SK-N-SH treated with all-trans-retinoic acid at 6 μM for 48 hours (cell line): Measurements from ENCODE around the gene WDR37.

ENCODE experiments used
- ARNTL ChIP-seq: fragments of 450-650 bp; formaldehyde crosslinking; IDR thresholded peaks from 2 replicates; pipeline ENCODE4 v1.5.0; 2020; ENCODE audit warnings: low read depth, mild to moderate bottlenecking, moderate library complexity, borderline replicate concordance
- GLIS3 ChIP-seq: fragments of 250-450 bp; sonication (Bioruptor Pico); IDR thresholded peaks from 2 replicates; pipeline ENCODE4 v1.5.0; 2020; ENCODE audit warnings: mild to moderate bottlenecking, moderate library complexity
- TCF4 ChIP-seq: fragments of 250-450 bp; sonication (Bioruptor Pico); IDR thresholded peaks from 2 replicates; pipeline ENCODE4 v1.8.0; 2021; ENCODE audit warnings: mild to moderate bottlenecking, moderate library complexity, borderline replicate concordance
- ZFP3 ChIP-seq: fragments of 250-450 bp; sonication (Bioruptor Pico); IDR thresholded peaks from 2 replicates; pipeline ENCODE4 v1.5.0; 2020; ENCODE audit warnings: mild to moderate bottlenecking, moderate library complexity
- ZFP30 ChIP-seq: fragments of 450-650 bp; formaldehyde crosslinking; IDR thresholded peaks from 2 replicates; pipeline ENCODE4 v1.5.0; 2022; ENCODE audit warnings: mild to moderate bottlenecking, moderate library complexity
- ZNF8 ChIP-seq: fragments of 450-650 bp; formaldehyde crosslinking; IDR thresholded peaks from 2 replicates; pipeline ENCODE4 v1.5.0; 2020; ENCODE audit warnings: mild to moderate bottlenecking, moderate library complexity
- TF ChIP-seq, protein P1 (sequence below): fragments of 250-450 bp; sonication (Bioruptor Pico); IDR thresholded peaks from 2 replicates; pipeline ENCODE4 v1.5.1; 2021; ENCODE audit warnings: mild to moderate bottlenecking, moderate library complexity
- TF ChIP-seq, protein P2 (sequence below): fragments of 250-450 bp; sonication (Bioruptor Pico); IDR thresholded peaks from 2 replicates; pipeline ENCODE4 v1.5.0; 2020; ENCODE audit warnings: mild to moderate bottlenecking, moderate library complexity
- TF ChIP-seq, protein P3 (sequence below): fragments of 250-450 bp; sonication (Bioruptor Pico); IDR thresholded peaks from 2 replicates; pipeline ENCODE4 v1.5.1; 2020; ENCODE audit warnings: low read depth, mild to moderate bottlenecking, moderate library complexity
- TF ChIP-seq, protein P4 (sequence below): fragments of 250-450 bp; sonication (Bioruptor Pico); IDR thresholded peaks from 2 replicates; pipeline ENCODE4 v1.8.0; 2020; ENCODE audit warnings: mild to moderate bottlenecking, moderate library complexity, borderline replicate concordance

DNA sequence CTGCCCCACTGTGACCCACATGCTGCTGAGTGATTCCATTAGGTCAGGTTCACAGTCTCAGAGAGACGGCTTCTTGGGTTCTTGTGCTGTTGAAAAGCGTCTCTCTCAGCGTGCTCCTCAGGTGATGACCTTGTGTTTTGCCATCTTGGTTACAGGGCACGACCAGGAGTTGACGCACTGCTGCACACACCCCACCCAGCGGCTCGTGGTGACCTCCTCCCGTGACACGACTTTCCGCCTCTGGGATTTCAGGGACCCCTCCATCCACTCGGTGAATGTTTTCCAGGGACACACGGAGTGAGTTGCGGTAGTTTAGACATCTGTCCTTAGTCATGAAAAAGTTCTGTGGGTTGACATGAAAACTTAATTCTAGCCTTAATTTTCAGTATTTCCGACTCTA, 48.8 kb downstream of the WDR37 start:
- TF ChIP-seq, protein P1, sequence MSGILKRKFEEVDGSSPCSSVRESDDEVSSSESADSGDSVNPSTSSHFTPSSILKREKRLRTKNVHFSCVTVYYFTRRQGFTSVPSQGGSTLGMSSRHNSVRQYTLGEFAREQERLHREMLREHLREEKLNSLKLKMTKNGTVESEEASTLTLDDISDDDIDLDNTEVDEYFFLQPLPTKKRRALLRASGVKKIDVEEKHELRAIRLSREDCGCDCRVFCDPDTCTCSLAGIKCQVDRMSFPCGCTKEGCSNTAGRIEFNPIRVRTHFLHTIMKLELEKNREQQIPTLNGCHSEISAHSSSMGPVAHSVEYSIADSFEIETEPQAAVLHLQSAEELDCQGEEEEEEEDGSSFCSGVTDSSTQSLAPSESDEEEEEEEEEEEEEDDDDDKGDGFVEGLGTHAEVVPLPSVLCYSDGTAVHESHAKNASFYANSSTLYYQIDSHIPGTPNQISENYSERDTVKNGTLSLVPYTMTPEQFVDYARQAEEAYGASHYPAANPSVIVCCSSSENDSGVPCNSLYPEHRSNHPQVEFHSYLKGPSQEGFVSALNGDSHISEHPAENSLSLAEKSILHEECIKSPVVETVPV (CRISPR knock-in tag), result no peak
- TF ChIP-seq, protein P2, sequence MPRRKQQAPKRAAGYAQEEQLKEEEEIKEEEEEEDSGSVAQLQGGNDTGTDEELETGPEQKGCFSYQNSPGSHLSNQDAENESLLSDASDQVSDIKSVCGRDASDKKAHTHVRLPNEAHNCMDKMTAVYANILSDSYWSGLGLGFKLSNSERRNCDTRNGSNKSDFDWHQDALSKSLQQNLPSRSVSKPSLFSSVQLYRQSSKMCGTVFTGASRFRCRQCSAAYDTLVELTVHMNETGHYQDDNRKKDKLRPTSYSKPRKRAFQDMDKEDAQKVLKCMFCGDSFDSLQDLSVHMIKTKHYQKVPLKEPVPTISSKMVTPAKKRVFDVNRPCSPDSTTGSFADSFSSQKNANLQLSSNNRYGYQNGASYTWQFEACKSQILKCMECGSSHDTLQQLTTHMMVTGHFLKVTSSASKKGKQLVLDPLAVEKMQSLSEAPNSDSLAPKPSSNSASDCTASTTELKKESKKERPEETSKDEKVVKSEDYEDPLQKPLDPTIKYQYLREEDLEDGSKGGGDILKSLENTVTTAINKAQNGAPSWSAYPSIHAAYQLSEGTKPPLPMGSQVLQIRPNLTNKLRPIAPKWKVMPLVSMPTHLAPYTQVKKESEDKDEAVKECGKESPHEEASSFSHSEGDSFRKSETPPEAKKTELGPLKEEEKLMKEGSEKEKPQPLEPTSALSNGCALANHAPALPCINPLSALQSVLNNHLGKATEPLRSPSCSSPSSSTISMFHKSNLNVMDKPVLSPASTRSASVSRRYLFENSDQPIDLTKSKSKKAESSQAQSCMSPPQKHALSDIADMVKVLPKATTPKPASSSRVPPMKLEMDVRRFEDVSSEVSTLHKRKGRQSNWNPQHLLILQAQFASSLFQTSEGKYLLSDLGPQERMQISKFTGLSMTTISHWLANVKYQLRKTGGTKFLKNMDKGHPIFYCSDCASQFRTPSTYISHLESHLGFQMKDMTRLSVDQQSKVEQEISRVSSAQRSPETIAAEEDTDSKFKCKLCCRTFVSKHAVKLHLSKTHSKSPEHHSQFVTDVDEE (CRISPR knock-in tag), result no peak
- no peak for TF ChIP-seq ZFP3 (CRISPR knock-in tag)
- TF ChIP-seq GLIS3 (CRISPR knock-in tag), result no peak
- no peak for TF ChIP-seq ZFP30 (CRISPR knock-in tag)
- TF ChIP-seq, protein P3, sequence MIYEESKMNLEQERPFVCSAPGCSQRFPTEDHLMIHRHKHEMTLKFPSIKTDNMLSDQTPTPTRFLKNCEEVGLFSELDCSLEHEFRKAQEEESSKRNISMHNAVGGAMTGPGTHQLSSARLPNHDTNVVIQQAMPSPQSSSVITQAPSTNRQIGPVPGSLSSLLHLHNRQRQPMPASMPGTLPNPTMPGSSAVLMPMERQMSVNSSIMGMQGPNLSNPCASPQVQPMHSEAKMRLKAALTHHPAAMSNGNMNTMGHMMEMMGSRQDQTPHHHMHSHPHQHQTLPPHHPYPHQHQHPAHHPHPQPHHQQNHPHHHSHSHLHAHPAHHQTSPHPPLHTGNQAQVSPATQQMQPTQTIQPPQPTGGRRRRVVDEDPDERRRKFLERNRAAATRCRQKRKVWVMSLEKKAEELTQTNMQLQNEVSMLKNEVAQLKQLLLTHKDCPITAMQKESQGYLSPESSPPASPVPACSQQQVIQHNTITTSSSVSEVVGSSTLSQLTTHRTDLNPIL, result no peak
- TF ChIP-seq ARNTL (CRISPR knock-in tag), result no peak
- TF ChIP-seq, protein P4, sequence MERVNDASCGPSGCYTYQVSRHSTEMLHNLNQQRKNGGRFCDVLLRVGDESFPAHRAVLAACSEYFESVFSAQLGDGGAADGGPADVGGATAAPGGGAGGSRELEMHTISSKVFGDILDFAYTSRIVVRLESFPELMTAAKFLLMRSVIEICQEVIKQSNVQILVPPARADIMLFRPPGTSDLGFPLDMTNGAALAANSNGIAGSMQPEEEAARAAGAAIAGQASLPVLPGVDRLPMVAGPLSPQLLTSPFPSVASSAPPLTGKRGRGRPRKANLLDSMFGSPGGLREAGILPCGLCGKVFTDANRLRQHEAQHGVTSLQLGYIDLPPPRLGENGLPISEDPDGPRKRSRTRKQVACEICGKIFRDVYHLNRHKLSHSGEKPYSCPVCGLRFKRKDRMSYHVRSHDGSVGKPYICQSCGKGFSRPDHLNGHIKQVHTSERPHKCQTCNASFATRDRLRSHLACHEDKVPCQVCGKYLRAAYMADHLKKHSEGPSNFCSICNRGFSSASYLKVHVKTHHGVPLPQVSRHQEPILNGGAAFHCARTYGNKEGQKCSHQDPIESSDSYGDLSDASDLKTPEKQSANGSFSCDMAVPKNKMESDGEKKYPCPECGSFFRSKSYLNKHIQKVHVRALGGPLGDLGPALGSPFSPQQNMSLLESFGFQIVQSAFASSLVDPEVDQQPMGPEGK (CRISPR knock-in tag), result no peak
- no peak for TF ChIP-seq TCF4
- no peak for TF ChIP-seq ZNF8
